ENCODE results near the gene PRKCH.

Gene PRKCH

GRCh38 chr14:61470261-61470960, 149.0 kb downstream of the PRKCH start:
- no peak for DNase-seq (ENCODE audit: low read depth in 4 of 4, low spot score in 1 of 4)

DNA sequence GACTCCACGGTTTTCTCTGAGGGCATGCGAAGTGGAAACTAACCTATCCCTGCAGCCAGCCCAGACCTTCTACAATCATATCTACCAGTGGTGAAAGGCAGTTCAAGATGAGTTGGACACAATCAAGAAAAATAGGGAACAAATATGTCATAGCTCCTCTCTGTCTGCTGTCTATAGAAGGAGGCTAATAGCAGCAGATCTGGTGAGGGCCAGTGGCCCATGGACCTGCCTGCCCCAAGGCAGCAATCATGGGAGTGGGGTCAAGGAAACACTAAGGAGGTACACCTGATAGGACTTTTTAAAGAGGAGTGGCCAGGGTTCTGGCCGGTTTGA, 149.5 kb downstream of the PRKCH start:
- no peak for DNase-seq (ENCODE audit: low read depth in 4 of 4, low spot score in 1 of 4)

- DNase-seq (ENCODE audit: low read depth in 4 of 4, low spot score in 1 of 4), result no peak
Measured at GRCh38 chr14:61471297-61472005, 150.1 kb downstream of the PRKCH start.

- no peak for DNase-seq (ENCODE audit: low read depth in 4 of 4, low spot score in 1 of 4)
Measured at GRCh38 chr14:61472011-61472672, 150.8 kb downstream of the PRKCH start.

DNA sequence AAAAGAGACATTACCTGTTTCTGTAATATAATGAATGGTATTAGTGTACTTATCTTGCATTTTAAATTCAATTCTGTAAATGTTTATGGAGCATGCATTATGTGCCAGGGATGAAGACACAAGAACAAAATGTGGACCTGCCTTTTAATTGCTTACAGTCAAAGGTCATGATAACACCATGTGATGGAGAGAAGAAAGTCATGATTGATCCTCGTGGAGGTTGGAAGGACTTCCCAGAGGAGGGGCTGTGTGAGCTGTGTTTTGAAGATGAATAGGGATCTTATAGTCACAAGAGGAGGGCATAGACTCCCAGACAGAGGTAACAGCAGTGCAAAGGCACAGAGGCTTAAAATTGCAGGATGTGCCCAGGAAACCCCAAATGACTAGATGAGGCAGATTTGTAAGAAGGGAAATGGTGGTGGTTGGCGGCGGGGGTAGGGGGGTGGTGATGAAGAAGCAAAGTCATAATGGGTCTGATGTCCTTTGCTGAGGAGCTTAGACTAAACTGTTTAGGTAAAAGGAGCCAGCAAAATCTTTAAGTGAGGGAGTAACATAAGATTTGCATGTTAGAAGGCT, 151.5 kb downstream of the PRKCH start:
- peak in 3 of 4 experiments; percentile 55 to 78 (median 62) for DNase-seq (ENCODE audit: low read depth in 4 of 4, low spot score in 1 of 4)

DNA sequence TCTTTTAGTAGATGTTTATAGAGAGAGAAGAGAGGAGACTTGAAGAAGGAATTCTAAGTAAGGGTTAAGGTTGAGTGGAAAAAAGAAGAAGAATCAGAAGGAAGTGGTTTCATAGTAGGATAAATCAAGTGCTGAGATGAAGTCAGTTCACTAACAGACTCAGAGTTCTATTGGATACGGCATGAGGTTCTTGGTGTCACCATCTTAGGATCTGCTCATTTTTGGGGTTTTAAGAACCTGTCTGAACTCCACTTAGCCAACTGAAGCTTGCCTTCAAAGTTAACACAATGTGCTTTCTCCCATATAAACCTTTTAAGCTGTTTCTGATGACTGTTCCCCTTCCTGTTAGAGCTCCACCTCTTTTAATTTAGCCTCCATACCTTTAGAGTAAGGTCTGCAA, 152.6 kb downstream of the PRKCH start:
- no peak for DNase-seq (ENCODE audit: low read depth in 4 of 4, low spot score in 1 of 4)

- DNase-seq (ENCODE audit: low read depth in 4 of 4, low spot score in 1 of 4), result no peak
Measured at GRCh38 chr14:61474701-61475100, 153.3 kb downstream of the PRKCH start.

DNA sequence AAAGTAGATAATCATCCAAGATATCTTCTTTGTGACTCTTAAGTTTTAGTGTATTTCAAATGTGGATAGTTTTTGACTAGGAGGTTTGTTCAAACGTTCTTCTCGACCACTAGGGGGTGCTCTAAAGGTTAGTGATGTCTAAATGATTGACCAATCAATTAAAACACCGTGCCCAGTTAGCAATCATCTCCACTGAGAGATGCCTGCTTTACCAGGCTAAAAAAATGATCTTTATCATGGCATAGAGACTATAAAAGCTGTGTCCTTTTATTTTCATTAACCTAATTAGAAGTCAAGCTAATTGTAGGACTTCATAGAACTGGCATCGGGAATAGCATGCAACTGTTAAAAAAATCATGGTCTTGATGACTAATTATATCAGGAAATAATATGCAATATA, 153.9 kb downstream of the PRKCH start:
- no peak for DNase-seq (ENCODE audit: low read depth in 4 of 4, low spot score in 1 of 4)

DNA sequence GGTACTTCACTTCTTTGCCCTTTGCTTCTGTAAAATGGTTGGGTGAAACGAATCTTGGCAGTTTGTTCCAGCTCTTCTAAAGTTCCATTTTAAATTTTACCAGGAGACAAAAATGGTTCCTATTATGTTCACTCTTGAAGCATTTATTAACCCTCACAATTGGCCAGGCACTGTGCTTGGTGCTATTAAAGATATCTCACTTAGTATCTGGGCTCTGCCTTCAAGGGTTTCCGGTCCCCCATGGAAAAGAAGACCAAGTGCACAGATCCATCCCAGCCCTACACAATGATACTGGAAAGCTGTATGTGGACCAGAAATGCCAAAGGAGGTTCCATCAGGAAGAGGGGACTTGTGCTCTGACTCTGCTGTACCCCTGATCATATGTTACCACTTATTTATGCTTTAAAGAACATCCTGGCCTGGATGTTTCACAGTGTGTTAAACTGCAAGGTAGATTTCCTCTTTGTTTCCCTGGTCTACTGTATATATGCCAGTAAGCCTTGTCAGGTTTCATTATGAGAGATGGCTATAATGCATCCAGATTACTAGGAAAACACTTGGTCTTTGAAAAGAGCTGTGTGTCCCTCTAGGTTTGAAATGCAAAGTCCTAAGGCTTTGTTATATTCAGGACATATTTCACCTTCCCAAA, 154.8 kb downstream of the PRKCH start:
- no peak for DNase-seq (ENCODE audit: low read depth in 4 of 4, low spot score in 1 of 4)

GRCh38 chr14:61476754-61477410, 155.5 kb downstream of the PRKCH start:
- DNase-seq (ENCODE audit: low read depth in 4 of 4, low spot score in 1 of 4), result no peak

DNA sequence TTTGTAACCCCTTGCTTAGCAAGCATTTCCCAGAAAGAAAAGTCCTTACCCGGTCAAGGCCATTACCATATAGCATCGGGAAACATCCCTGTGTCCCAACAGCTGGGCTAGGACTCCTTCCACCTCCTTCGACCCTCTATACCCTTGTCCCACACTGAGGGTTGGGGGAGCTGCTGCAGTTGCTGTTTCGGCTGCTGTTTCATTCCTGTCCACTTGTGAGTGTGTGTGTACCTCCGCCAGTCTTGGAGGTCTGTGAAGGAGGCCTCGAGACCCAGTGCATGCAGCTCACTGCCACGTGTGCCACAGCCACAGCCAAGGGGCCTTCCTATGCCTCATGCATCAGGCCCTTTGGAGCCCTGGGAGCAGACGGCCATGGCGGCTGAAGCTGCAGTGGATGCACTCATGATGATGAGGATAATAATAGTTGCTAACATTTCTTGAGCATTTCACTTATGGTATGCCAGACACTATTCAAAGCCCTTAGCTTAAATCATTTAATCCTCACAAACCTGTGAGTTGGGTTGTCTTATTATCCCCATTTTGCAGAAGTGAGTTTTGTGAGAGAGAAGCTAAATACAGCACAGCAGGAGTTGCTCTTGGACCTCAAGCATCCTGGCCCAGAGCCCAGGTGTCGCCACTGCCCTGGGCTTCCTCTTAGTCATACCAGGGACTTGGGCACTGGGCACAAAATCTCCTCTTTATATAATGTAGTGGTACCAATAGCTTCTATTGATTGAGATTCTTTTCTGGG, 156.5 kb downstream of the PRKCH start:
- DNase-seq (ENCODE audit: low read depth in 4 of 4, low spot score in 1 of 4), result no peak

GRCh38 chr14:61478971-61479473, 157.6 kb downstream of the PRKCH start:
- DNase-seq (ENCODE audit: low read depth in 4 of 4, low spot score in 1 of 4), result no peak

DNA sequence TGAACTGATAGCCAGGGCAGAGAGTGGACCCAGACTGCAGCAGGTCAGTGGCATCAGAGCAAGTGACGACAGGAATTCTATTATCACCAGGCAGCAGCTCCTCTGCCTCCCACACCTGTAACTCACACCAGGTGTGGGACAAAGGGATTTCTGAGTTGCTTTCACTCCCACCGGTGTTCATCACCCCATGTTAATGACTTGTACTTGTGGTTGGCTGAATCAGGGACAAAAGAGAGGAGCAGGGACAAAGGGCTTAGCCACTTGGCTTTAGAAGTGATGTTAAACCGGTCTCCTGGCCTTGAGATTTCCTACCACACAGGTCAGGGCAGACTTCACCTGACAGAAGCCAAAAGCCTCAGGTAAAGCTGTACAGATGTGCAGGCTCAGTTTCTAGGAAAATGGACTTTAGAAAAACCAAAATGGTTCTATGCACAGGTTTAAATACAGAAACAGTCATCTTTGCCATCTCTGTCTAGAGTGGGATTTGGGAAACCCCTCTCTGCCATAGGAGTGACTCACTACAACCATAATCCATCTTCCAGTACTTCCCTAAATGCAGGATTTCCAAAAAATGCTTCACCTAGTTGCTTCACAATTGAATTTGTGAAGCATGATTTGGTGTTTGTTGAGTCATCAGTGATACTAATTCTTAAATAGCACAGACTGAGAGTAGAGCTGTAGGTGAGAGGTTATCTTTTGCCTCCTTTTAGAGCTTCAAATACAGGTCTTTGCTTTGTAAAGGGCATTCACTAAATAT, 158.5 kb downstream of the PRKCH start:
- no peak for DNase-seq (ENCODE audit: low read depth in 4 of 4, low spot score in 1 of 4)

- DNase-seq (ENCODE audit: low read depth in 4 of 4, low spot score in 1 of 4), result no peak
Measured at GRCh38 chr14:61480704-61481285, 159.4 kb downstream of the PRKCH start.

- no peak for DNase-seq (ENCODE audit: low read depth in 4 of 4, low spot score in 1 of 4)
Measured at GRCh38 chr14:61481701-61482100, 160.3 kb downstream of the PRKCH start.

GRCh38 chr14:61482348-61483206, 161.2 kb downstream of the PRKCH start:
- DNase-seq (ENCODE audit: low read depth in 4 of 4, low spot score in 1 of 4), result no peak

DNA sequence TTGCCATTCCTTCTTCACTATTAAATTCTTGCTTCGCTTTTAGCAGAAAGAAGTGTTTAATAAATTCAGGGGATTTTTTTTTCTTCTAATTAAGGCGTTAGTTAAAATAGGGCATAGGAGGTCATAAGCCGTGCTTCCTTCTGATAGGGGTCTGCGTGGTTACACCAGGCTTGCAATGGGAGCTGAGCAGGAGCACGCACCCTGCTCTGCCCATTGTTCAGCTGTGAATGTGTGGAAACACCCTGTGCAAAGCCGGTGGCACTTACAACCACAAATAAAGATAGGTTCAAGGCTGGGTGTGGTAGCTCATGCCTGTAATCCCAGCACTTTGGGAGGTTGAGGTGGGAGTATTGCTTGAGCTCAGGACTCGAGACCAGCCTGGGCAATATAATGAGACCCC, 162.1 kb downstream of the PRKCH start:
- no peak for DNase-seq (ENCODE audit: low read depth in 4 of 4, low spot score in 1 of 4)

DNA sequence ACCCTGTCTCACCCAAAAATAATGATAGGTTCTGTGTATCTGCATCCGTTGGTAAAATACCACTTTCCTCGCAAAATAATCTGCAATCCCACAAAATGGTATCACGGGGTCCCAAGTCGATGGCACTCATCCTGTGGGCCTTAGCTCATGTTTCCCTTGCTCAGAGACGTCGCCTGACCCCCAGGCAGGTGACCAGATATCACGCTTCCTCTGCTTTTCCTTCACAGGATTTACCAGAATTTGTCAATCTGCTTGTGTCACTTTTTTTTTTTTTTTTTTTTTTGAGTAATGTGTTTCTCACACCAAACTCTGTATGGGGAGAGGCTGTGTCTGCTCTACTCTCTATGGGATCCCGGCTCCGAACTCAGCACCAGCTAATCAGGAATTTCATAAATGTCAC, 162.7 kb downstream of the PRKCH start:
- DNase-seq (ENCODE audit: low read depth in 4 of 4, low spot score in 1 of 4), result no peak
